Measurements from ENCODE around the gene UNC5A.

Gene UNC5A

DNA sequence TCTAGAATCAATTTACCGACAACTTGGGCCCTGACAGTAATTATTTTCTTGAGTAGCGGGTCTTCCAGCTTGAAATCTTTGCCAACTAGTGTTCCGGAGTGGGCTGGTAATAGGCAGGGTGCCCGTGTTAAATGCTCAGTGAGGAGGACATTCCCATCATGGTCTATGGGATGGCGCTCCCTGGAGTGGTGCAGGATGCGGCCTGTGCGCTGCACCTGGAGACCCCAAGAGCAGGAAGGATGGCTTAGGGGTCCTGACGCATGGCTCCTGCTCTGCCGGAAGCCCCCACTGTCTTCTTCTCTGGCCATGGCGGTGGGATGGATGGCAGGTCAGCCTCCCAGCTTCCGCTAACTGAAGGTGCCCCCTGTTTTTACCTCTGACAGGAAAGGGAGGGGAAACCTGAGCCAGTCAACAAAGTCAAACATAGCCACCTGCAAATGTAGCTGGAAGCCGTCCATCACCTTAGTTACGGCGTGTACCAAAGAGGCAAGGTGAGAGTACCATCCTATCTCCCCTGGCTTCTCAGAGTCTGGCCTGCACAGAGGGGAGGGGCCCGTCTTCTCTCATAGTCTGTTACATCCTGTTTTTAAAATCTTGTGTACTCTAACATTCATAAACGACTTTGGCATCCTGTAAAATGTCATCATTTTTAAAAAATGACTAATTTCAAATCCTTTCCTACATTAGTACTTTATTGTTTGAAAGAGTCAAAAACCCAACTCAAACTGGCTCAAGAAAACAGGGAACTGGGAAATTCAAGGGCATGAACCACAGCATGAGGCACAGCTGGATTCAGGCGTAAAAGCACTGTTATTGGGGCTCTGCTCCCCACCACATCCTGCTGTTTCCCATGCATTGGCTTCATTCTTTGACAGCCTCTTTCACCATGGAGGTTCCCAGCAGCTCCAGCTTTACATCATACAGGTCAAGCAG lies 28.5 kb upstream of the UNC5A start:
- no peak overlapping the region for H3K4me3 ChIP-seq (ENCODE audit: low read length)

DNA sequence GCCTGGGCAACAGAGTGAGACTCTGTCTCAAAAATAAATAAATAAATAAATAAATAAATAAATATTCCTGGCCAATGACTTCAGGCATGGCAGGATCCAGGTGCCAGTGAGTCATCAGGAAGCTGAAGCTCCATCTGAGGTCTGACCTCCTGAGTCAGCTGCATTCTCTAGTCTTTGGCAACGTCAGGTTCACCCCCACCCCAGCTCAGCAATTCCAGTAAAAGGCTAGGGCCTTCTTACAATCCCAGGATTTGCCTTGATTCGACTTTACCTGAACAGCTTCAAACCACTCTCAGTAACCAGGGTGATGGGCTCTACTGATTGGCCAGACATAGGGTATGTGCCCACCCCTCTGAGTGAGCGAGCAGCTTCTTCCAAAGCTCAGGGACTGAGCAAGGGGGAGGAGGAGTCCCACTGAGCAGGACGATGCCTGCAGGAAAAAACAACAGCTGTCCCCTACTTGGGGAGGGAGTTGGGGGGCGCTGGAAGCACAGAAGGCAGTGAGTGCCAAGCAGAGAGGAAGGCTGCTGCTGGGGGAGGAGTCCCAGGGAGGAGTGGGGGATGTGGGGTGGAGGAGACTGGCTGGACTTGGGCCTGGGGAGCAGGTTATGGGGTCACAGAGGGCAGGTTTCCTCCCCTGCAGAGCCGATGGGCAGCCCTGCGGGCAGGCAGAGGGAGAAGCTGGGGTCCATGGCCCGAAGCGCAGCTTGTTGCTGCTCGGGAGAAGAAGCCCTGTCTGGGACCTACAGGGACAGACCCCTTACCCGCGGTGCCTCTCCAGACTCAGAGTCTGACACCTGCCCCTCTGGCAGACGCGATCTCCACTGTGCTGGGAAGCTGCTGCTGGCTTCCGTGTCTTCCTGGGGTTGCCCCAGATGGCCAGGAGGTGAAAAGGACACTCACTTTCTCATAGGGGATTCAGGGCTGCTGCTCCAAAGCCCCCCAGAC lies 25.9 kb upstream of the UNC5A start:
- no peak overlapping the region for H3K4me3 ChIP-seq (ENCODE audit: low read length)
- peak; percentile 97 for DNase-seq (ENCODE audit: low read depth)
- TF ChIP-seq, protein P1, sequence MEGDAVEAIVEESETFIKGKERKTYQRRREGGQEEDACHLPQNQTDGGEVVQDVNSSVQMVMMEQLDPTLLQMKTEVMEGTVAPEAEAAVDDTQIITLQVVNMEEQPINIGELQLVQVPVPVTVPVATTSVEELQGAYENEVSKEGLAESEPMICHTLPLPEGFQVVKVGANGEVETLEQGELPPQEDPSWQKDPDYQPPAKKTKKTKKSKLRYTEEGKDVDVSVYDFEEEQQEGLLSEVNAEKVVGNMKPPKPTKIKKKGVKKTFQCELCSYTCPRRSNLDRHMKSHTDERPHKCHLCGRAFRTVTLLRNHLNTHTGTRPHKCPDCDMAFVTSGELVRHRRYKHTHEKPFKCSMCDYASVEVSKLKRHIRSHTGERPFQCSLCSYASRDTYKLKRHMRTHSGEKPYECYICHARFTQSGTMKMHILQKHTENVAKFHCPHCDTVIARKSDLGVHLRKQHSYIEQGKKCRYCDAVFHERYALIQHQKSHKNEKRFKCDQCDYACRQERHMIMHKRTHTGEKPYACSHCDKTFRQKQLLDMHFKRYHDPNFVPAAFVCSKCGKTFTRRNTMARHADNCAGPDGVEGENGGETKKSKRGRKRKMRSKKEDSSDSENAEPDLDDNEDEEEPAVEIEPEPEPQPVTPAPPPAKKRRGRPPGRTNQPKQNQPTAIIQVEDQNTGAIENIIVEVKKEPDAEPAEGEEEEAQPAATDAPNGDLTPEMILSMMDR (IDR thresholded peaks at IDR 0.05; ENCODE audit: insufficient read depth, low read depth, low read length, missing control alignments), result no peak

More for the DNA sequence above, 28.5 kb upstream of the UNC5A start:
- TF ChIP-seq, protein P1 (IDR thresholded peaks at IDR 0.05; ENCODE audit: insufficient read depth, low read depth, low read length, missing control alignments), result no peak
- no peak for DNase-seq (ENCODE audit: low read depth)

- TF ChIP-seq, protein P1 (IDR thresholded peaks at IDR 0.05; ENCODE audit: insufficient read depth, low read depth, low read length, missing control alignments), result no peak
- no peak for DNase-seq (ENCODE audit: low read depth)
- H3K4me3 ChIP-seq (ENCODE audit: low read length), result no peak overlapping the region
Observed at GRCh38 chr5:176785184-176786145, 24.9 kb upstream of the UNC5A start.

GRCh38 chr5:176787676-176788075 lies 22.7 kb upstream of the UNC5A start:
- no peak overlapping the region for H3K4me3 ChIP-seq (ENCODE audit: low read length)
- DNase-seq (ENCODE audit: low read depth), result no peak
- TF ChIP-seq, protein P1 (IDR thresholded peaks at IDR 0.05; ENCODE audit: insufficient read depth, low read depth, low read length, missing control alignments), result no peak

DNA sequence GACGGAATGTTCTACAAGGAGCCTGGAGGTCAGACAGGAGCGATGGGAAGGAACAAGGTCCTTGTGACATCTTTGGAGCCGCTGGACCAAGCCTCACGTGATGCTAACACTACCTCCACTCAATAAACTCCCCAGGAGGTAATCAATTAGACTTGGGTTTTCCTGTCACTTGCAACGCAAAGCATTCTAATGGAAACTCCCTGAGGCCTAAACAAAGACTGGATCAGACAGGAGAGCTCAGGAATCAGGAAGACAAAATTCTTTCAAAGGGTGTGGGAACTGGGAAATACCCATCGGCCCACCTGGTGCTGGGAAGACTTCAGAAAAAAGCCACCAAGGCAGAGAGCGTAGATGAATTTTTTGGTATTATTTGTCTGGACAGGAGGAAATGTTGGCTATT lies 22.3 kb upstream of the UNC5A start:
- TF ChIP-seq, protein P1 (IDR thresholded peaks at IDR 0.05; ENCODE audit: insufficient read depth, low read depth, low read length, missing control alignments), result no peak
- DNase-seq (ENCODE audit: low read depth), result peak; percentile 37
- no peak overlapping the region for H3K4me3 ChIP-seq (ENCODE audit: low read length)
